GM12878 (cell line): ENCODE measurements around the gene SRPRB. TPM values are rescaled to one million over a fixed set of nuclear protein-coding genes. Genes with fewer than 3 reads are reported as not detected.

ENCODE experiments used
- ATAC-seq: fragments of 200-7000 bp; cut with Tn5 transposase; 3 replicates; pipeline ENCODE4 v1.9.1; 2020; ENCODE audit warnings: mild to moderate bottlenecking, moderate library complexity
- BruUV-seq: library from RNA; stranded (reverse); fragments of 400-500 nt; replicated peaks from 2 replicates; lab custom pipeline; 2021; lab: Mats Ljungman, UMichigan
- CTCF ChIA-PET: fragments of 300-600 bp; sonication (Branson Sonifier 250); formaldehyde crosslinking; extraction: SDS; loops from one replicate; lab custom pipeline; 2021; ENCODE audit warnings: inconsistent platforms; lab: Yijun Ruan, JAX
- POLR2A ChIA-PET: fragments of 350-600 bp; formaldehyde crosslinking; extraction: SDS; loops from one replicate; lab custom pipeline; 2021; ENCODE audit warnings: inconsistent platforms; lab: Charles Lee
- RAD21 ChIA-PET: fragments of 300-600 bp; sonication (Branson Sonifier 250); formaldehyde crosslinking; loops from one replicate; lab custom pipeline; 2023; ENCODE audit warnings: antibody characterized with exemption; ENCODE audit not compliant: unreplicated experiment; lab: Charles Lee
- SMC1A ChIA-PET: fragments of 300-600 bp; sonication (Branson Sonifier 250); formaldehyde crosslinking; loops from one replicate; lab custom pipeline; 2023; ENCODE audit not compliant: unreplicated experiment, uncharacterized antibody; lab: Charles Lee
- DNase-seq: peaks from one replicate; pipeline ENCODE4 v3.0.0-alpha.2; 2011; ENCODE audit warnings: low read depth, low spot score
- FAIRE-seq: peaks from 3 replicates; lab custom pipeline; 2011; peaks lifted over from hg19 to GRCh38; lab: Jason Lieb, UNC
- H2AFZ ChIP-seq: 2 replicates; pipeline ENCODE4 v1.6.0; 2011; ENCODE audit warnings: low read depth, low read length, control low read depth; ENCODE audit not compliant: control insufficient read depth
- H3K27ac ChIP-seq: 2 replicates; pipeline ENCODE4 v1.5.1; 2011; ENCODE audit warnings: control low read depth; ENCODE audit not compliant: control insufficient read depth, insufficient read depth
- H3K27me3 ChIP-seq, 2 experiments: replicated peaks in 1 of 2; 2 replicates each; pipeline versions ENCODE4 v1.6.0 to v1.6.1; 2011; ENCODE audit warnings: low read length in 1 of 2; ENCODE audit not compliant: control insufficient read depth in 2 of 2, insufficient read depth in 2 of 2
- H3K36me3 ChIP-seq, 2 experiments: 2 replicates each; pipeline ENCODE4 v1.5.1; 2011; ENCODE audit warnings: low read length in 1 of 2; ENCODE audit not compliant: control insufficient read depth in 2 of 2, insufficient read depth in 2 of 2
- H3K4me1 ChIP-seq: 2 replicates; pipeline ENCODE4 v1.6.1; 2011; ENCODE audit warnings: mild to moderate bottlenecking, low read length, moderate library complexity, mixed read lengths; ENCODE audit not compliant: control insufficient read depth, insufficient read depth
- H3K4me2 ChIP-seq: 2 replicates; pipeline ENCODE4 v1.6.0; 2011; ENCODE audit warnings: control low read depth; ENCODE audit not compliant: control insufficient read depth, insufficient read depth
- H3K4me3 ChIP-seq: fragments of 200-600 bp; sonication (generic); 2 replicates; pipeline ENCODE4 v1.5.1; 2016
- H3K79me2 ChIP-seq: 2 replicates; pipeline ENCODE4 v1.6.0; 2011; ENCODE audit warnings: low read length; ENCODE audit not compliant: control insufficient read depth, insufficient read depth
- H3K9ac ChIP-seq: 2 replicates; pipeline ENCODE4 v1.8.0; 2011; ENCODE audit warnings: low read length, control low read depth, mixed read lengths; ENCODE audit not compliant: control insufficient read depth, insufficient read depth
- H3K9me3 ChIP-seq: replicated peaks from 3 replicates; pipeline ENCODE4 v1.5.1; 2011; ENCODE audit warnings: mild to moderate bottlenecking, low read length; ENCODE audit not compliant: control insufficient read depth, insufficient read depth
- H4K20me1 ChIP-seq: 2 replicates; pipeline ENCODE4 v1.6.0; 2011; ENCODE audit not compliant: control insufficient read depth, insufficient read depth
- ATF7 ChIP-seq: fragments of 450-650 bp; IDR thresholded peaks from 2 replicates; pipeline ENCODE4 v1.6.1; 2016; ENCODE audit warnings: low read depth, mild to moderate bottlenecking
- CHD4 ChIP-seq: fragments of 200-600 bp; sonication (generic); IDR thresholded peaks from 2 replicates; pipeline ENCODE4 v1.6.1; 2016; ENCODE audit warnings: mild to moderate bottlenecking
- MTA3 ChIP-seq: IDR thresholded peaks from 2 replicates; pipeline ENCODE4 v1.6.1; 2012; ENCODE audit warnings: low read length, inconsistent platforms, borderline replicate concordance
- POLR2AphosphoS2 ChIP-seq: IDR thresholded peaks from 2 replicates; pipeline ENCODE4 v1.6.1; 2011; ENCODE audit warnings: low read depth, mild to moderate bottlenecking, low read length, improper control_type of control experiment, moderate library complexity
- POLR2AphosphoS5 ChIP-seq: IDR thresholded peaks from 2 replicates; pipeline ENCODE4 v1.6.1; 2011; ENCODE audit warnings: mild to moderate bottlenecking, low read length, inconsistent platforms
- RAD51 ChIP-seq: fragments of 450-650 bp; IDR thresholded peaks from 2 replicates; pipeline ENCODE4 v1.6.1; 2016; ENCODE audit warnings: moderate library complexity, mild to moderate bottlenecking, inconsistent platforms
- SMARCA5 ChIP-seq: fragments of 450-650 bp; IDR thresholded peaks from 2 replicates; pipeline ENCODE4 v1.6.1; 2017; ENCODE audit warnings: mild to moderate bottlenecking
- SPI1 ChIP-seq: IDR thresholded peaks from 2 replicates; pipeline ENCODE4 v1.6.1; 2011; ENCODE audit warnings: low read depth, mild to moderate bottlenecking, low read length, moderate library complexity, borderline replicate concordance; ENCODE audit not compliant: insufficient read depth
- WGBS: methylation state at CpG from one replicate; pipeline ENCODE4 v1.1.6; 2016; ENCODE audit warnings: low lambda C conversion rate; ENCODE audit not compliant: insufficient replicate concordance, insufficient coverage; ENCODE audit errors: missing lambda C conversion rate; 5-methylcytosine and 5-hydroxymethylcytosine counted together
- in situ Hi-C: fragments of 300-500 bp; cut with MboI; formaldehyde crosslinking; loops from 9 replicates; pipeline ENCODE4 v1.14.3; 2018; ENCODE audit warnings: mixed read lengths
- intact Hi-C: fragments of 100-400 bp; cut with micrococcal nuclease; formaldehyde crosslinking; loops from one replicate; pipeline ENCODE4 v1.14.2; 2022; ENCODE audit not compliant: unreplicated experiment
- polyA plus RNA-seq, 11 experiments: library from polyadenylated mRNA; depleted of rRNA in 4 of 11; unstranded in 6 of 11; stranded (reverse) in 5 of 11; fragments of >200 nt; fragmentation: Nextera tagmentation in 4 of 11; fragmentation: Illumina TruSeq in 1 of 11; extraction: Ambion mirVana in 4 of 11; extraction: Trizol in 1 of 11; gene quantifications; 1 replicate in 1 of 11; 2 replicates in 10 of 11; pipeline versions ENCODE4 v1.2.1 to v1.2.3, GENCODE V29; 2011 to 2016; ENCODE audit warnings: inconsistent platforms in 2 of 11, missing spikeins in 2 of 11, low read depth in 1 of 11
- total RNA-seq, 4 experiments: library from RNA; depleted of rRNA in 3 of 4; stranded (reverse); fragments of >200 nt in 3 of 4; fragmentation: Illumina TruSeq in 1 of 4; extraction: Trizol in 1 of 4; gene quantifications; 2 replicates each; pipeline versions ENCODE4 v1.2.1 to v1.2.3, GENCODE V29; 2013 to 2021
- TF ChIP-seq, protein P1 (sequence below): fragments of 450-650 bp; IDR thresholded peaks from 2 replicates; pipeline ENCODE4 v1.6.1; 2017; ENCODE audit warnings: borderline replicate concordance
- TF ChIP-seq, protein P2 (sequence below): fragments of 450-650 bp; conservative IDR thresholded peaks from 2 replicates; pipeline ENCODE4 v1.6.1; 2017; ENCODE audit warnings: mild to moderate bottlenecking, moderate library complexity
- TF ChIP-seq, protein P3 (sequence below): IDR thresholded peaks from 2 replicates; pipeline ENCODE4 v1.6.1; 2011; ENCODE audit warnings: low read depth, mild to moderate bottlenecking, low read length, moderate library complexity, borderline replicate concordance; ENCODE audit errors: extremely low read depth
- TF ChIP-seq, protein P4 (sequence below): IDR thresholded peaks from 2 replicates; pipeline ENCODE4 v1.6.1; 2011; ENCODE audit warnings: borderline replicate concordance, low read depth, mild to moderate bottlenecking, moderate library complexity, low read length; ENCODE audit not compliant: insufficient read depth, poor library complexity, severe bottlenecking
- TF ChIP-seq, protein P5 (sequence below): fragments of 150-350 bp; IDR thresholded peaks from 2 replicates; pipeline ENCODE4 v1.6.1; 2014; ENCODE audit warnings: mild to moderate bottlenecking, low read depth, low read length

Gene SRPRB
- total and polyA plus RNA-seq, 10 of the 15 experiments (the other 5 are each of a cell fraction or from before 2014, with no cell fraction given), result 30.6 to 107 (median 46.6) TPM

DNA sequence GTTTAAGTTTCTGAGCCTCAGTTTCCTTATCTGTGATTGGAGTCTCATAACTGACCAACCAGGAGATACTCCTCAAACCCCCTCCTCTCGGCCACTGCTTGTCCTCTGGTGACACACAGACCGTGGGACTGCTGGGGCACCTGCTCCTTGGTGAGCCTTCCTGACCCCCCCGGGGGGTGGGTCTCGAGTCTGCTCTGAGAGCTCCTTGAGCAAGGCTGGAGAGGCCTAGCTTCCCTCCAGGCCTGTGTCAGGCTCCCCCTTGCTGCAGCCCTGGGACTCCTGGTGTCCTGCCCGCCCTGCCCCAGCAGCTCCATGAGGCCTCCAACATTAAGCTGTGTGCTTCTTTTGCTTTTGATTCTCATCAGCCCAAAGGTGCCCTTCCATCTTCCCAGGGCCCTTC lies 27.7 kb downstream of the SRPRB start:
- H3K9ac ChIP-seq, result no peak overlapping the region
- H2AFZ ChIP-seq, result no peak overlapping the region
- intact Hi-C loops (no loop called here), in situ Hi-C loops (no loop called here)
- no peak overlapping the region for H3K4me2 ChIP-seq
- no peak overlapping the region for H3K27ac ChIP-seq
- H3K4me3 ChIP-seq, result no peak overlapping the region
- H4K20me1 ChIP-seq, result no peaks in the 10 kb centered on the region
- ATAC-seq (no peak), FAIRE-seq (no peak), DNase-seq (no peak)
- no peaks in the 10 kb centered on the region for H3K9me3 ChIP-seq
- POLR2A ChIA-PET, result no interaction called here
- RAD21 ChIA-PET, result no interaction called here
- SMC1A ChIA-PET, result no interaction called here
- H3K36me3 ChIP-seq, result no peaks in the 10 kb centered on the region
- 32% methylated on average over 5 of the region's 5 CpGs for WGBS
- H3K27me3 ChIP-seq, result no peaks in the 10 kb centered on the region
- no peaks in the 10 kb centered on the region for H3K4me1 ChIP-seq
- no TSS peak for BruUV-seq
- TF ChIP-seq POLR2AphosphoS5 (no peak), ATF7 (no peak), POLR2AphosphoS2 (no peak), RAD51 (no peak), SMARCA5 (no peak), CHD4 (no peak), SPI1 (no peak), MTA3 (no peak)
- TF ChIP-seq, protein P1, sequence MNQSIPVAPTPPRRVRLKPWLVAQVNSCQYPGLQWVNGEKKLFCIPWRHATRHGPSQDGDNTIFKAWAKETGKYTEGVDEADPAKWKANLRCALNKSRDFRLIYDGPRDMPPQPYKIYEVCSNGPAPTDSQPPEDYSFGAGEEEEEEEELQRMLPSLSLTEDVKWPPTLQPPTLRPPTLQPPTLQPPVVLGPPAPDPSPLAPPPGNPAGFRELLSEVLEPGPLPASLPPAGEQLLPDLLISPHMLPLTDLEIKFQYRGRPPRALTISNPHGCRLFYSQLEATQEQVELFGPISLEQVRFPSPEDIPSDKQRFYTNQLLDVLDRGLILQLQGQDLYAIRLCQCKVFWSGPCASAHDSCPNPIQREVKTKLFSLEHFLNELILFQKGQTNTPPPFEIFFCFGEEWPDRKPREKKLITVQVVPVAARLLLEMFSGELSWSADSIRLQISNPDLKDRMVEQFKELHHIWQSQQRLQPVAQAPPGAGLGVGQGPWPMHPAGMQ, result no peak
- TF ChIP-seq, protein P2, sequence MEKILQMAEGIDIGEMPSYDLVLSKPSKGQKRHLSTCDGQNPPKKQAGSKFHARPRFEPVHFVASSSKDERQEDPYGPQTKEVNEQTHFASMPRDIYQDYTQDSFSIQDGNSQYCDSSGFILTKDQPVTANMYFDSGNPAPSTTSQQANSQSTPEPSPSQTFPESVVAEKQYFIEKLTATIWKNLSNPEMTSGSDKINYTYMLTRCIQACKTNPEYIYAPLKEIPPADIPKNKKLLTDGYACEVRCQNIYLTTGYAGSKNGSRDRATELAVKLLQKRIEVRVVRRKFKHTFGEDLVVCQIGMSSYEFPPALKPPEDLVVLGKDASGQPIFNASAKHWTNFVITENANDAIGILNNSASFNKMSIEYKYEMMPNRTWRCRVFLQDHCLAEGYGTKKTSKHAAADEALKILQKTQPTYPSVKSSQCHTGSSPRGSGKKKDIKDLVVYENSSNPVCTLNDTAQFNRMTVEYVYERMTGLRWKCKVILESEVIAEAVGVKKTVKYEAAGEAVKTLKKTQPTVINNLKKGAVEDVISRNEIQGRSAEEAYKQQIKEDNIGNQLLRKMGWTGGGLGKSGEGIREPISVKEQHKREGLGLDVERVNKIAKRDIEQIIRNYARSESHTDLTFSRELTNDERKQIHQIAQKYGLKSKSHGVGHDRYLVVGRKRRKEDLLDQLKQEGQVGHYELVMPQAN, result no peak
- TF ChIP-seq, protein P3, sequence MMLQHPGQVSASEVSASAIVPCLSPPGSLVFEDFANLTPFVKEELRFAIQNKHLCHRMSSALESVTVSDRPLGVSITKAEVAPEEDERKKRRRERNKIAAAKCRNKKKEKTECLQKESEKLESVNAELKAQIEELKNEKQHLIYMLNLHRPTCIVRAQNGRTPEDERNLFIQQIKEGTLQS, result no peak
- TF ChIP-seq, protein P4, sequence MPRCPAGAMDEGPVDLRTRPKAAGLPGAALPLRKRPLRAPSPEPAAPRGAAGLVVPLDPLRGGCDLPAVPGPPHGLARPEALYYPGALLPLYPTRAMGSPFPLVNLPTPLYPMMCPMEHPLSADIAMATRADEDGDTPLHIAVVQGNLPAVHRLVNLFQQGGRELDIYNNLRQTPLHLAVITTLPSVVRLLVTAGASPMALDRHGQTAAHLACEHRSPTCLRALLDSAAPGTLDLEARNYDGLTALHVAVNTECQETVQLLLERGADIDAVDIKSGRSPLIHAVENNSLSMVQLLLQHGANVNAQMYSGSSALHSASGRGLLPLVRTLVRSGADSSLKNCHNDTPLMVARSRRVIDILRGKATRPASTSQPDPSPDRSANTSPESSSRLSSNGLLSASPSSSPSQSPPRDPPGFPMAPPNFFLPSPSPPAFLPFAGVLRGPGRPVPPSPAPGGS, result no peak
- TF ChIP-seq, protein P5, sequence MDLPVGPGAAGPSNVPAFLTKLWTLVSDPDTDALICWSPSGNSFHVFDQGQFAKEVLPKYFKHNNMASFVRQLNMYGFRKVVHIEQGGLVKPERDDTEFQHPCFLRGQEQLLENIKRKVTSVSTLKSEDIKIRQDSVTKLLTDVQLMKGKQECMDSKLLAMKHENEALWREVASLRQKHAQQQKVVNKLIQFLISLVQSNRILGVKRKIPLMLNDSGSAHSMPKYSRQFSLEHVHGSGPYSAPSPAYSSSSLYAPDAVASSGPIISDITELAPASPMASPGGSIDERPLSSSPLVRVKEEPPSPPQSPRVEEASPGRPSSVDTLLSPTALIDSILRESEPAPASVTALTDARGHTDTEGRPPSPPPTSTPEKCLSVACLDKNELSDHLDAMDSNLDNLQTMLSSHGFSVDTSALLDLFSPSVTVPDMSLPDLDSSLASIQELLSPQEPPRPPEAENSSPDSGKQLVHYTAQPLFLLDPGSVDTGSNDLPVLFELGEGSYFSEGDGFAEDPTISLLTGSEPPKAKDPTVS, result no peak
- TF ChIP-seq, all 136 proteins: peak for 0
- H3K79me2 ChIP-seq, result no peaks in the 10 kb centered on the region
- CTCF ChIA-PET, result interaction anchor here (0.7 to 1.6 kb wide), 2 partner anchors 13 to 95 kb away, joined by 3 to 4 read pairs; no protein-coding TSS in a partner anchor
